K562 (cell line): ENCODE data around the gene TARM1. TPM values are rescaled to one million over a fixed set of nuclear protein-coding genes. Genes with fewer than 3 reads are reported as not detected.

Experiments
- ATAC-seq: fragments of 200-7000 bp; cut with Tn5 transposase; 3 replicates; pipeline ENCODE4 v1.9.1; 2020; ENCODE audit warnings: moderate library complexity
- BruUV-seq: library from RNA; stranded (reverse); fragments of 400-500 nt; replicated peaks from 2 replicates; lab custom pipeline; 2021; lab: Mats Ljungman, UMichigan
- CTCF ChIA-PET: fragments of 300-600 bp; formaldehyde crosslinking; extraction: SDS; loops from one replicate; lab custom pipeline; 2021; ENCODE audit warnings: low intra/inter-chr PET ratio; lab: Yijun Ruan, JAX
- POLR2A ChIA-PET: fragments of 300-600, 350-650 bp; sonication (Branson Sonifier 250); formaldehyde crosslinking; extraction: SDS; loops from one replicate; lab custom pipeline; 2021; ENCODE audit warnings: antibody characterized with exemption, inconsistent platforms; lab: Yijun Ruan, JAX
- DNase-seq, 4 experiments: peaks; one replicate each; pipeline versions ENCODE4 v3.0.0 to v3.0.0-alpha.2; 2011 to 2018; ENCODE audit warnings: low spot score in 3 of 4, mixed read lengths in 3 of 4; ENCODE audit errors: extremely low read depth in 1 of 4
- FAIRE-seq: peaks from 2 replicates; lab custom pipeline; 2011; peaks lifted over from hg19 to GRCh38; lab: Jason Lieb, UNC
- H2AFZ ChIP-seq: 2 replicates; pipeline ENCODE4 v1.6.0; 2011; ENCODE audit warnings: low read depth, low read length, control low read depth, inconsistent platforms
- H3K27ac ChIP-seq: fragments of 200-600 bp; 3 replicates; pipeline ENCODE4 v1.8.0; 2011; ENCODE audit warnings: low read depth, mild to moderate bottlenecking, control low read depth, inconsistent platforms, low read length, moderate library complexity, mixed read lengths; ENCODE audit errors: extremely low read depth
- H3K27me3 ChIP-seq, 2 experiments: fragments of 300-600 bp in 1 of 2; 2 replicates in 1 of 2; 3 replicates in 1 of 2; pipeline versions ENCODE4 v1.6.0 to v1.8.0; 2011; ENCODE audit warnings: inconsistent platforms in 2 of 2, low read length in 2 of 2, mild to moderate bottlenecking in 1 of 2, mixed read lengths in 1 of 2, moderate library complexity in 1 of 2; ENCODE audit not compliant: control insufficient read depth in 2 of 2, insufficient read depth in 2 of 2
- H3K36me3 ChIP-seq: fragments of 300-600 bp; 3 replicates; pipeline ENCODE4 v1.8.0; 2011; ENCODE audit warnings: mild to moderate bottlenecking, low read length, inconsistent platforms; ENCODE audit not compliant: control insufficient read depth, insufficient read depth
- H3K4me1 ChIP-seq, 2 experiments: fragments of 200-600 bp in 1 of 2; replicated peaks in 1 of 2; 2 replicates in 1 of 2; 3 replicates in 1 of 2; pipeline versions ENCODE4 v1.5.1 to v1.8.0; 2011; ENCODE audit warnings: inconsistent platforms in 2 of 2, low read length in 2 of 2, mild to moderate bottlenecking in 1 of 2, mixed read lengths in 1 of 2, moderate library complexity in 1 of 2; ENCODE audit not compliant: control insufficient read depth in 2 of 2, insufficient read depth in 2 of 2
- H3K4me2 ChIP-seq: 2 replicates; pipeline ENCODE4 v1.6.1; 2011; ENCODE audit warnings: low read length, control low read depth, inconsistent platforms, mixed read lengths; ENCODE audit not compliant: insufficient read depth
- H3K4me3 ChIP-seq: fragments of 200-600 bp; sonication (generic), shearing (Covaris generic); 2 replicates; pipeline ENCODE4 v1.5.1; 2016; ENCODE audit warnings: control low read depth, inconsistent platforms
- H3K79me2 ChIP-seq: fragments of 200-600 bp; 3 replicates; pipeline ENCODE4 v1.8.0; 2011; ENCODE audit warnings: low read length, inconsistent platforms; ENCODE audit not compliant: control insufficient read depth, insufficient read depth
- H3K9ac ChIP-seq, 2 experiments: 2 replicates each; pipeline versions ENCODE4 v1.6.0 to v1.6.1; 2011; ENCODE audit warnings: low read depth in 2 of 2, low read length in 2 of 2, control low read depth in 1 of 2, inconsistent platforms in 1 of 2, mild to moderate bottlenecking in 1 of 2, mixed read lengths in 1 of 2; ENCODE audit not compliant: insufficient read depth in 1 of 2
- H3K9me1 ChIP-seq: one replicate; pipeline ENCODE4 v1.6.0; 2011; ENCODE audit warnings: inconsistent platforms, mild to moderate bottlenecking, low read length, moderate library complexity; ENCODE audit not compliant: control insufficient read depth, insufficient read depth
- H3K9me3 ChIP-seq: replicated peaks from 2 replicates; pipeline ENCODE4 v1.5.1; 2011; ENCODE audit warnings: low read depth, low read length, inconsistent platforms; ENCODE audit not compliant: control insufficient read depth, insufficient read depth
- H4K20me1 ChIP-seq: replicated peaks from 2 replicates; pipeline ENCODE4 v1.6.1; 2011; ENCODE audit warnings: low read length, inconsistent platforms, mixed read lengths; ENCODE audit not compliant: control insufficient read depth, insufficient read depth
- C11orf30 ChIP-seq: fragments of 450-650 bp; IDR thresholded peaks from 2 replicates; pipeline ENCODE4 v1.6.1; 2016; ENCODE audit warnings: low read depth, mild to moderate bottlenecking
- KLF1 ChIP-seq: fragments of 450-650 bp; IDR thresholded peaks from 2 replicates; pipeline ENCODE4 v1.6.1; 2016; ENCODE audit warnings: missing genetic modification characterization, missing compliant biosample characterization
- MAFF ChIP-seq: IDR thresholded peaks from 2 replicates; pipeline ENCODE4 v1.6.1; 2012; ENCODE audit warnings: low read length, improper control_type of control experiment
- MAFK ChIP-seq: IDR thresholded peaks from 2 replicates; pipeline ENCODE4 v1.6.1; 2011; ENCODE audit warnings: low read length, improper control_type of control experiment
- MAX ChIP-seq: sonication (generic); formaldehyde crosslinking; IDR thresholded peaks from 2 replicates; pipeline ENCODE4 v1.9.0; 2022; ENCODE audit warnings: mild to moderate bottlenecking, missing genetic modification reagents
- NR2F6 ChIP-seq: fragments of 450-650 bp; formaldehyde crosslinking; IDR thresholded peaks from 2 replicates; pipeline ENCODE4 v1.4.0; 2020; ENCODE audit warnings: mild to moderate bottlenecking
- POLR3A ChIP-seq: IDR thresholded peaks from 2 replicates; pipeline ENCODE4 v1.6.1; 2011; ENCODE audit warnings: borderline replicate concordance, mild to moderate bottlenecking, moderate library complexity; ENCODE audit not compliant: insufficient read length, insufficient read depth; ENCODE audit errors: extremely low read depth
- RNF2 ChIP-seq: sonication (generic); IDR thresholded peaks from 2 replicates; pipeline ENCODE4 v1.6.1; 2016
- TRIM25 ChIP-seq: fragments of 450-650 bp; IDR thresholded peaks from 2 replicates; pipeline ENCODE4 v1.7.0; 2016; ENCODE audit warnings: borderline replicate concordance
- ZNF316 ChIP-seq: fragments of 450-650 bp; IDR thresholded peaks from 2 replicates; pipeline ENCODE4 v1.6.1; 2016
- whole genome bisulfite sequencing: fragments of 100-300 bp; shearing (Covaris generic); methylation state at CpG from one replicate; pipeline ENCODE4 v1.1.6; 2016; ENCODE audit warnings: low coverage, mixed read lengths; ENCODE audit not compliant: insufficient coverage; ENCODE audit errors: missing lambda C conversion rate; 5-methylcytosine and 5-hydroxymethylcytosine counted together
- in situ Hi-C: fragments of 300-500 bp; cut with MboI; formaldehyde crosslinking; loops from 4 replicates; pipeline ENCODE4 v1.15.0; 2018; ENCODE audit warnings: inconsistent platforms, mixed read lengths
- intact Hi-C: fragments of 100-400 bp; cut with micrococcal nuclease; formaldehyde crosslinking; loops from 2 replicates; pipeline ENCODE4 v1.14.2; 2022
- polyA plus RNA-seq, 8 experiments: library from polyadenylated mRNA; depleted of rRNA in 4 of 8; stranded (reverse) in 5 of 8; unstranded in 3 of 8; fragments of >200 nt; fragmentation: Nextera tagmentation in 2 of 8; fragmentation: Illumina TruSeq in 1 of 8; extraction: Ambion mirVana in 2 of 8; extraction: Trizol in 1 of 8; gene quantifications; 2 replicates each; pipeline versions ENCODE4 v1.2.1 to v1.2.3, GENCODE V29; 2011 to 2014; ENCODE audit warnings: inconsistent platforms in 1 of 8, missing spikeins in 1 of 8
- total RNA-seq, 7 experiments: library from RNA; depleted of rRNA in 6 of 7; stranded (reverse); fragments of >200 nt in 6 of 7; fragmentation: Illumina TruSeq in 2 of 7; extraction: Trizol in 2 of 7; gene quantifications; 2 replicates each; pipeline versions ENCODE4 v1.2.1 to v1.2.3, GENCODE V29; 2011 to 2021; ENCODE audit warnings: low replicate concordance in 1 of 7

Gene TARM1
- total and polyA plus RNA-seq, 9 of the 15 experiments (the other 6 are each of a cell fraction or from before 2014, with no cell fraction given): not detected

GRCh38 chr19:54123682-54124081 is 42.5 kb upstream of the TARM1 start (continued):
- TF ChIP-seq TRIM25 (no peak), RNF2 (no peak), POLR3A (no peak)

GRCh38 chr19:54121259-54121658 is 40.1 kb upstream of the TARM1 start:
- DNase-seq (no peak), FAIRE-seq (no peak), ATAC-seq (no peak)
- Histone ChIP-seq H3K79me2 (peaks cover 17% of the 10 kb centered on the region), H3K4me1 (peaks cover 3 to 4% of the 10 kb centered on the region in 2 experiments; a peak in 3 of 5 replicates), H3K27ac (no peak overlapping the region), H3K9me3 (no peaks in the 10 kb centered on the region), H3K9ac (peak overlapping the region in 1 of 2 experiments; percentile 26; a peak in 1 of 4 replicates), H2AFZ (no peak overlapping the region), H3K27me3 (no peaks in the 10 kb centered on the region), H3K4me3 (no peak overlapping the region), H3K9me1 (peaks cover 3% of the 10 kb centered on the region), H3K4me2 (no peak overlapping the region), H4K20me1 (no peaks in the 10 kb centered on the region), H3K36me3 (peaks cover 76% of the 10 kb centered on the region; the same call in 2 of the 3 replicates)
- 86% methylated on average over 4 of the region's 10 CpGs for WGBS
- in situ Hi-C loops (no loop called here), intact Hi-C loops (no loop called here)
- CTCF ChIA-PET: no interaction called here
- BruUV-seq: no TSS peak
- POLR2A ChIA-PET: no interaction called here
- TF ChIP-seq C11orf30 (peak; percentile 64), ZNF316 (peak; percentile 76), MAFF (peak; percentile 26; the same call in 1 of the 2 replicates), KLF1 (tag) (no peak), MAFK (peak; percentile 66), MAX (no peak), NR2F6 (CRISPR knock-in tag) (no peak)
